ENCODE measurements around the gene MS4A6E. TPM values are rescaled to one million over a fixed set of nuclear protein-coding genes. Genes with fewer than 3 reads are reported as not detected.
A peak's percentile ranks its signal among the peaks of the same experiment; 100 is the strongest.

MS4A6E gene
- polyA plus RNA-seq, 3 donors: not detected

DNA sequence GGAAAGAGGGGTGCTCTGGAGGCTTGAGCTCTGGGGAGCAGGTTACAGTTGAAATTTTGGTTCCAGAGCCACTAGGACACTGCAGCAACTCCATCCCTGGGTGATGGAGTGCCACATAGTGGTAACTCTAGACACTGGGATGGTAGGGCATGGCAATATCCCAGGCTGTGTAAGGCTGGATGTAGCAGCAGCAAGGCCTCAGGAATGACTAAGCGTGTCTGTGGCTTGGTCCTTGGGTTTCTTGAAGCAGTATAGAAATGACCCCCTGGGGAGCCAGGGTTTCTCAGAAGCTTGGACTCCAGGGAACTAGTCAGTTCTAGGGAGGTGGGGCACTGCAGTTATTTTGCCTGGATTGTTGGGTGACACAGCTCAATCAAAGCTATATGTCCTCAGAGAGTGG lies 38.5 kb upstream of the MS4A6E start:
- Histone ChIP-seq H3K4me2 (replicated peaks; ENCODE audit: extremely low read depth, low read length, poor library complexity, severe bottlenecking) (no peak overlapping the region), H3K79me2 (ENCODE audit: insufficient read depth, low read length) (peaks cover 70% of the 10 kb centered on the region), H3K9ac (ENCODE audit: insufficient read depth, low read length, poor library complexity, severe bottlenecking) (no peak overlapping the region), H3K4me3 (replicated peaks in 1 of 3; ENCODE audit: low read depth in 2 of 3, low read length in 3 of 3) (no peak overlapping the region), H3K27ac (ENCODE audit: low read depth in 1 of 2, low read length in 2 of 2) (no peak overlapping the region), H3K9me3 (replicated peaks in 1 of 2; ENCODE audit: control insufficient read depth in 1 of 2, insufficient read depth in 1 of 2, low read length in 2 of 2) (peaks cover 0 to 5% of the 10 kb centered on the region in 2 donors), H3K27me3 (ENCODE audit: control insufficient read depth in 2 of 2, insufficient read depth in 2 of 2, low read length in 2 of 2) (no peaks in the 10 kb centered on the region), H2AFZ (ENCODE audit: insufficient read depth, low read depth, low read length, poor library complexity, severe bottlenecking) (no peak overlapping the region), H4K20me1 (ENCODE audit: insufficient read depth, low read length) (no peaks in the 10 kb centered on the region), H3K4me1 (ENCODE audit: control insufficient read depth in 1 of 2, insufficient read depth in 2 of 2, low read length in 2 of 2) (peaks cover 0 to 4% of the 10 kb centered on the region in 2 donors), H3K36me3 (replicated peaks in 1 of 2; ENCODE audit: control insufficient read depth in 1 of 2, insufficient read depth in 2 of 2, low read length in 2 of 2) (peaks cover 12 to 37% of the 10 kb centered on the region in 2 donors)
- H3K27me3 Mint-ChIP-seq (ENCODE audit: low read depth in 3 of 3): no peaks in the 10 kb centered on the region
- peaks cover 34 to 61% of the 10 kb centered on the region in 2 donors for H3K36me3 Mint-ChIP-seq
- intact Hi-C loops (cut with micrococcal nuclease): no loop called here
- DNase-seq: no peak
- H3K27ac Mint-ChIP-seq: peak overlapping the region in 4 of 7 donors; percentile 1 to 70 (median 26)
- H3K9me3 Mint-ChIP-seq: peaks cover 0 to 12% (median 5%) of the 10 kb centered on the region in 7 donors
- no peak overlapping the region for H3K4me3 Mint-ChIP-seq
- peaks cover 29% of the 10 kb centered on the region for H3K4me1 Mint-ChIP-seq
- WGBS (ENCODE audit: insufficient coverage): 100% methylated on average over 1 of the region's 1 CpG
- TF ChIP-seq, protein P1, sequence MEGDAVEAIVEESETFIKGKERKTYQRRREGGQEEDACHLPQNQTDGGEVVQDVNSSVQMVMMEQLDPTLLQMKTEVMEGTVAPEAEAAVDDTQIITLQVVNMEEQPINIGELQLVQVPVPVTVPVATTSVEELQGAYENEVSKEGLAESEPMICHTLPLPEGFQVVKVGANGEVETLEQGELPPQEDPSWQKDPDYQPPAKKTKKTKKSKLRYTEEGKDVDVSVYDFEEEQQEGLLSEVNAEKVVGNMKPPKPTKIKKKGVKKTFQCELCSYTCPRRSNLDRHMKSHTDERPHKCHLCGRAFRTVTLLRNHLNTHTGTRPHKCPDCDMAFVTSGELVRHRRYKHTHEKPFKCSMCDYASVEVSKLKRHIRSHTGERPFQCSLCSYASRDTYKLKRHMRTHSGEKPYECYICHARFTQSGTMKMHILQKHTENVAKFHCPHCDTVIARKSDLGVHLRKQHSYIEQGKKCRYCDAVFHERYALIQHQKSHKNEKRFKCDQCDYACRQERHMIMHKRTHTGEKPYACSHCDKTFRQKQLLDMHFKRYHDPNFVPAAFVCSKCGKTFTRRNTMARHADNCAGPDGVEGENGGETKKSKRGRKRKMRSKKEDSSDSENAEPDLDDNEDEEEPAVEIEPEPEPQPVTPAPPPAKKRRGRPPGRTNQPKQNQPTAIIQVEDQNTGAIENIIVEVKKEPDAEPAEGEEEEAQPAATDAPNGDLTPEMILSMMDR (IDR thresholded peaks at IDR 0.05): no peak

DNA sequence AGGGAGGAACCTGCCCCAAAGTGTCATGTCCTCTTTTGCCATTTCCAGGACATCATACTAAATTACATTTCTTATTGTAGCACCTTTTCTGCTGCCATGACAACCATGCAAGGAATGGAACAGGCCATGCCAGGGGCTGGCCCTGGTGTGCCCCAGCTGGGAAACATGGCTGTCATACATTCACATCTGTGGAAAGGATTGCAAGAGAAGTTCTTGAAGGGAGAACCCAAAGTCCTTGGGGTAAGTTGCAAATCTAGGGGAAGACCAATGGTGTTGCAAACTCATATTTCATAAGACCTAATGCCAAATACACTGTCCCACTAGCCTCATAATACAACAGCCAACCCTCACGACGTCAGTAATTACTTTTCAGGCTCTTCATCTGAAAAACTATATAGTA lies 34.9 kb upstream of the MS4A6E start:
- Mint-ChIP-seq H3K36me3 (peaks cover 42 to 64% of the 10 kb centered on the region in 2 donors), H3K4me1 (peaks cover 14% of the 10 kb centered on the region), H3K27ac (peak overlapping the region in 2 of 7 donors; percentile 50 to 55), H3K9me3 (peaks cover 0 to 12% (median 5%) of the 10 kb centered on the region in 7 donors), H3K27me3 (ENCODE audit: low read depth in 3 of 3) (no peaks in the 10 kb centered on the region), H3K4me3 (no peak overlapping the region)
- Histone ChIP-seq H3K79me2 (ENCODE audit: insufficient read depth, low read length) (peaks cover 70% of the 10 kb centered on the region), H3K27ac (ENCODE audit: low read depth in 1 of 2, low read length in 2 of 2) (no peak overlapping the region), H3K4me1 (ENCODE audit: control insufficient read depth in 1 of 2, insufficient read depth in 2 of 2, low read length in 2 of 2) (no peaks in the 10 kb centered on the region), H3K9me3 (replicated peaks in 1 of 2; ENCODE audit: control insufficient read depth in 1 of 2, insufficient read depth in 1 of 2, low read length in 2 of 2) (peaks cover 0 to 5% of the 10 kb centered on the region in 2 donors), H3K4me2 (replicated peaks; ENCODE audit: extremely low read depth, low read length, poor library complexity, severe bottlenecking) (no peak overlapping the region), H3K27me3 (ENCODE audit: control insufficient read depth in 2 of 2, insufficient read depth in 2 of 2, low read length in 2 of 2) (no peaks in the 10 kb centered on the region), H3K4me3 (replicated peaks in 1 of 3; ENCODE audit: low read depth in 2 of 3, low read length in 3 of 3) (no peak overlapping the region), H4K20me1 (ENCODE audit: insufficient read depth, low read length) (no peaks in the 10 kb centered on the region), H3K9ac (ENCODE audit: insufficient read depth, low read length, poor library complexity, severe bottlenecking) (no peak overlapping the region), H2AFZ (ENCODE audit: insufficient read depth, low read depth, low read length, poor library complexity, severe bottlenecking) (no peak overlapping the region), H3K36me3 (replicated peaks in 1 of 2; ENCODE audit: control insufficient read depth in 1 of 2, insufficient read depth in 2 of 2, low read length in 2 of 2) (peaks cover 19 to 62% of the 10 kb centered on the region in 2 donors)
- no CpG with 5 or more reads among the region's 2 CpGs for WGBS (ENCODE audit: insufficient coverage)
- TF ChIP-seq, protein P1 (IDR thresholded peaks at IDR 0.05): no peak
- no peak for DNase-seq
- intact Hi-C loops (cut with micrococcal nuclease): no loop called here

Data from CD14-positive monocyte (primary cell).